Bronchial epithelial cell (primary cell): ENCODE data around the gene GABRD. TPM values are rescaled to one million over a fixed set of nuclear protein-coding genes. Genes with fewer than 3 reads are reported as not detected.

Experiments
- DNase-seq: peaks from one replicate; pipeline ENCODE4 v3.0.0-alpha.2; 2010; ENCODE audit warnings: low read depth
- FAIRE-seq: peaks from 2 replicates; lab custom pipeline; 2011; peaks lifted over from hg19 to GRCh38; lab: Jason Lieb, UNC
- H3K27me3 ChIP-seq: 2 replicates; pipeline ENCODE4 v1.5.1; 2011; ENCODE audit warnings: low read length; ENCODE audit not compliant: control insufficient read depth, insufficient read depth
- H3K36me3 ChIP-seq: 2 replicates; pipeline ENCODE4 v1.5.1; 2011; ENCODE audit warnings: low read length; ENCODE audit not compliant: control insufficient read depth, insufficient read depth
- H3K4me3 ChIP-seq: 2 replicates; pipeline ENCODE4 v1.5.1; 2011; ENCODE audit warnings: mild to moderate bottlenecking, low read depth, low read length, control low read depth
- CTCF ChIP-seq: IDR thresholded peaks from 2 replicates; pipeline ENCODE4 v1.5.1; 2011; ENCODE audit warnings: mild to moderate bottlenecking, moderate library complexity, low read length, control low read depth, inconsistent platforms; ENCODE audit not compliant: insufficient read depth, severe bottlenecking
- total RNA-seq: library from RNA; depleted of rRNA; stranded (reverse); fragments of >200 nt; gene quantifications from 2 replicates; pipeline ENCODE4 v1.2.1, GENCODE V29; 2014

The GABRD gene
- total RNA-seq = not detected in 2 replicates

GRCh38 chr1:2019172-2019543, at the start of gene GABRD:
GABRD (plus strand) TSS chr1:2019345; CDS start chr1:2019424, 79 bp downstream.
- Histone ChIP-seq H3K36me3 (no peaks in the 10 kb centered on the region), H3K27me3 (peaks cover 22% of the 10 kb centered on the region), H3K4me3 (no peak within 1 kb of the TSS)
- no peak for FAIRE-seq
- DNase-seq = no peak
- no peak for TF ChIP-seq CTCF

DNA sequence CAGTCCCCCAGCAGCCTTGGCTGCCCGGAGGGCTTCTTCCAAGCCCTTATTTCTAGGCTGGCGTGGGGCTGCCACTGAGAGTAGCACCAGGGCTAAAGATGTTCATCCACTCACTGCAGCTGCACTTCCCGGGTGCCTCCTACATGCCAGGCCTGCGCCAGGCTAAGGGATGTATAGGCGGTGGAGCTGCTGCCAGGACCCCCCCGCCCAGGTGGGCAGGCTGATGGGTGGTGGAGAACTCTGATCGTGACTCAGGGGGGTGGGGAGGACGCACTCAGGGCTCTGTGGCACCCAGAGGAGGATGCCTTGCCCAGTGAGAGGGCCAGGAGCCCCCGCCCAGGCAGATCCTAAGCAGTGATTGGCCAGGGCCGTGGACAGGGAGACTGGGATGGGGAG, 49.6 kb upstream of the GABRD start:
- no peak for TF ChIP-seq CTCF
- DNase-seq (peak; percentile 40), FAIRE-seq (no peak)
- H3K4me3 ChIP-seq = no peak overlapping the region
- no peaks in the 10 kb centered on the region for H3K36me3 ChIP-seq
- no peaks in the 10 kb centered on the region for H3K27me3 ChIP-seq

- no peaks in the 10 kb centered on the region for H3K27me3 ChIP-seq
- FAIRE-seq = no peak
- peak; percentile 12 for DNase-seq
Observed at GRCh38 chr1:1969953-1970716, 49.0 kb upstream of the GABRD start.

GRCh38 chr1:1971017-1971416, 48.1 kb upstream of the GABRD start:
- Histone ChIP-seq H3K4me3 (no peak overlapping the region), H3K36me3 (no peaks in the 10 kb centered on the region), H3K27me3 (no peaks in the 10 kb centered on the region)
- FAIRE-seq = no peak
- DNase-seq = no peak
- TF ChIP-seq CTCF = no peak

More at GRCh38 chr1:1969953-1970716, 49.0 kb upstream of the GABRD start:
- TF ChIP-seq CTCF = no peak
- no peaks in the 10 kb centered on the region for H3K36me3 ChIP-seq
- no peak overlapping the region for H3K4me3 ChIP-seq

GRCh38 chr1:1971688-1972087, 47.5 kb upstream of the GABRD start:
- FAIRE-seq = no peak
- Histone ChIP-seq H3K36me3 (no peaks in the 10 kb centered on the region), H3K27me3 (no peaks in the 10 kb centered on the region), H3K4me3 (no peak overlapping the region)
- no peak for DNase-seq
- TF ChIP-seq CTCF = no peak
